HepG2 (cell line): ENCODE results near the gene PNPLA3. TPM values are rescaled to one million over a fixed set of nuclear protein-coding genes. Genes with fewer than 3 reads are reported as not detected.

Experiments used
- CHD4 ChIP-seq: fragments of 200-600 bp; sonication (generic); IDR thresholded peaks from 2 replicates; pipeline ENCODE4 v1.7.0; 2017; ENCODE audit warnings: mild to moderate bottlenecking, low read length, borderline replicate concordance
- FOXK2 ChIP-seq: fragments of 450-650 bp; IDR thresholded peaks from 2 replicates; pipeline ENCODE4 v1.6.1; 2016
- KDM4B ChIP-seq: sonication (generic); formaldehyde crosslinking; IDR thresholded peaks from 2 replicates; pipeline ENCODE4 v1.4.0; 2020; ENCODE audit warnings: missing genetic modification reagents
- MYNN ChIP-seq: sonication (generic); formaldehyde crosslinking; IDR thresholded peaks from 2 replicates; pipeline ENCODE4 v1.4.0; 2020; ENCODE audit warnings: mild to moderate bottlenecking, low read depth, missing genetic modification reagents
- SCMH1 ChIP-seq: sonication (generic); formaldehyde crosslinking; IDR thresholded peaks from 2 replicates; pipeline ENCODE4 v1.9.0; 2021; ENCODE audit warnings: missing genetic modification reagents, mild to moderate bottlenecking, borderline replicate concordance
- XRCC5 ChIP-seq: fragments of 200-400 bp; formaldehyde crosslinking; optimal IDR thresholded peaks from 2 replicates; pipeline ENCODE3; 2017; ENCODE audit warnings: mild to moderate bottlenecking, low read length
- ZFAT ChIP-seq: sonication (generic); formaldehyde crosslinking; conservative IDR thresholded peaks from 2 replicates; pipeline ENCODE4 v1.8.1; 2023; ENCODE audit warnings: missing genetic modification reagents, inconsistent platforms
- ZNF160 ChIP-seq: sonication (generic); formaldehyde crosslinking; IDR thresholded peaks from 2 replicates; pipeline ENCODE4 v1.8.0; 2022; ENCODE audit warnings: mild to moderate bottlenecking, inconsistent platforms, missing genetic modification reagents
- ZNF234 ChIP-seq: sonication (generic); formaldehyde crosslinking; conservative IDR thresholded peaks from 2 replicates; pipeline ENCODE4 v1.5.1; 2020; ENCODE audit warnings: mild to moderate bottlenecking, missing genetic modification reagents
- ZNF788 ChIP-seq: sonication (generic); formaldehyde crosslinking; IDR thresholded peaks from 2 replicates; pipeline ENCODE4 v1.5.0; 2020; ENCODE audit warnings: mild to moderate bottlenecking, missing genetic modification reagents, borderline replicate concordance
- polyA plus RNA-seq, 8 experiments: library from polyadenylated mRNA; depleted of rRNA in 3 of 8; stranded (reverse) in 7 of 8; unstranded in 1 of 8; fragments of >200 nt; fragmentation: Illumina TruSeq in 4 of 8; extraction: Trizol in 4 of 8; gene quantifications; 2 replicates each; pipeline versions ENCODE4 v1.2.1 to v1.2.3, GENCODE V29; 2011 to 2016; ENCODE audit warnings: low read depth in 4 of 8, missing spikeins in 1 of 8, mixed read lengths in 1 of 8; ENCODE audit not compliant: insufficient read depth in 1 of 8
- total RNA-seq, 5 experiments: library from RNA; depleted of rRNA; stranded (reverse); fragments of >200 nt; fragmentation: Illumina TruSeq; extraction: Trizol; gene quantifications; 2 replicates each; pipeline ENCODE4 v1.2.3, GENCODE V29; 2016; ENCODE audit warnings: low read depth in 1 of 5
- TF ChIP-seq, protein P1 (sequence below): sonication (generic); formaldehyde crosslinking; conservative IDR thresholded peaks from 2 replicates; pipeline ENCODE4 v1.8.0; 2022; ENCODE audit warnings: mild to moderate bottlenecking, moderate library complexity, missing genetic modification reagents
- TF ChIP-seq, protein P2 (sequence below), 2 experiments: fragments of 450-650 bp in 1 of 2; sonication (generic) in 1 of 2; formaldehyde crosslinking in 1 of 2; IDR thresholded peaks; 2 replicates each; pipeline versions ENCODE4 v1.6.1 to v1.8.0; 2016 to 2022; ENCODE audit warnings: antibody characterized with exemption in 1 of 2, mild to moderate bottlenecking in 1 of 2, missing genetic modification reagents in 1 of 2
- TF ChIP-seq, protein P3 (sequence below): sonication (generic); formaldehyde crosslinking; IDR thresholded peaks from 2 replicates; pipeline ENCODE4 v1.4.0; 2020; ENCODE audit warnings: missing genetic modification reagents
- TF ChIP-seq, protein P4 (sequence below): sonication (generic); formaldehyde crosslinking; IDR thresholded peaks from 2 replicates; pipeline ENCODE4 v1.5.1; 2020; ENCODE audit warnings: missing genetic modification reagents, mild to moderate bottlenecking, borderline replicate concordance

Gene PNPLA3
- total and polyA plus RNA-seq, 2 of the 13 experiments (the other 11 are each of a cell fraction or from before 2014, with no cell fraction given), result 16.9 to 19.8 TPM

DNA sequence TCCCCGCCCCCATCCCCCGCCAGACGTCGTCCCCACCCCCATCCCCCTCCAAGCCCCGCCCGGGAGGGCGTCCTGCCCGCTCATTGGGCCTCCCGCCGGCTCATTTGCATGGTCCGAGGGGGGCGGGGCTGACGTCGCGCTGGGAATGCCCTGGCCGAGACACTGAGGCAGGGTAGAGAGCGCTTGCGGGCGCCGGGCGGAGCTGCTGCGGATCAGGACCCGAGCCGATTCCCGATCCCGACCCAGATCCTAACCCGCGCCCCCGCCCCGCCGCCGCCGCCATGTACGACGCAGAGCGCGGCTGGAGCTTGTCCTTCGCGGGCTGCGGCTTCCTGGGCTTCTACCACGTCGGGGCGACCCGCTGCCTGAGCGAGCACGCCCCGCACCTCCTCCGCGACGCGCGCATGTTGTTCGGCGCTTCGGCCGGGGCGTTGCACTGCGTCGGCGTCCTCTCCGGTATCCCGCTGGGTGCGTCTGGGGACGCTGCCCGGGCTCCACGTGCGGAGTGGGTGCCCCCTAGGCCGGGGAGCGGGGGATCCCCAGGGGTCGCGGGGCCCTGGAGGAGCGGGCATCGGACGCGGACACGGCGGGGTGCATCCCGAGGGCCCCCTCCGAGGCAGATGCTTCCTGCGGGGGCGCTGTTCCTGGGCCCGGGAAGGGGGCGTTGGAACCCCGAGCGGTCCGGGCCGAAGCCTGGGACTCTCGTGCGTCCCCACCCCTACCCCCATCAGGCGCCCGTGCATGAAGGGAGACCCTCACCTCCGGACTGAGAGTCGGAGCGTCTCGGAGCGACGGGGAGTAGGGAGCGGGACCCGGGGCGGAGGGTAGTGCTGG lies at the start of gene PNPLA3 (continued):
- TF ChIP-seq, protein P1, sequence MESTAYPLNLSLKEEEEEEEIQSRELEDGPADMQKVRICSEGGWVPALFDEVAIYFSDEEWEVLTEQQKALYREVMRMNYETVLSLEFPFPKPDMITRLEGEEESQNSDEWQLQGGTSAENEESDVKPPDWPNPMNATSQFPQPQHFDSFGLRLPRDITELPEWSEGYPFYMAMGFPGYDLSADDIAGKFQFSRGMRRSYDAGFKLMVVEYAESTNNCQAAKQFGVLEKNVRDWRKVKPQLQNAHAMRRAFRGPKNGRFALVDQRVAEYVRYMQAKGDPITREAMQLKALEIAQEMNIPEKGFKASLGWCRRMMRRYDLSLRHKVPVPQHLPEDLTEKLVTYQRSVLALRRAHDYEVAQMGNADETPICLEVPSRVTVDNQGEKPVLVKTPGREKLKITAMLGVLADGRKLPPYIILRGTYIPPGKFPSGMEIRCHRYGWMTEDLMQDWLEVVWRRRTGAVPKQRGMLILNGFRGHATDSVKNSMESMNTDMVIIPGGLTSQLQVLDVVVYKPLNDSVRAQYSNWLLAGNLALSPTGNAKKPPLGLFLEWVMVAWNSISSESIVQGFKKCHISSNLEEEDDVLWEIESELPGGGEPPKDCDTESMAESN (CRISPR knock-in tag), result 0 out of 2 replicates have a peak, but pooled peaks have one; percentile 50
- TF ChIP-seq, protein P2, sequence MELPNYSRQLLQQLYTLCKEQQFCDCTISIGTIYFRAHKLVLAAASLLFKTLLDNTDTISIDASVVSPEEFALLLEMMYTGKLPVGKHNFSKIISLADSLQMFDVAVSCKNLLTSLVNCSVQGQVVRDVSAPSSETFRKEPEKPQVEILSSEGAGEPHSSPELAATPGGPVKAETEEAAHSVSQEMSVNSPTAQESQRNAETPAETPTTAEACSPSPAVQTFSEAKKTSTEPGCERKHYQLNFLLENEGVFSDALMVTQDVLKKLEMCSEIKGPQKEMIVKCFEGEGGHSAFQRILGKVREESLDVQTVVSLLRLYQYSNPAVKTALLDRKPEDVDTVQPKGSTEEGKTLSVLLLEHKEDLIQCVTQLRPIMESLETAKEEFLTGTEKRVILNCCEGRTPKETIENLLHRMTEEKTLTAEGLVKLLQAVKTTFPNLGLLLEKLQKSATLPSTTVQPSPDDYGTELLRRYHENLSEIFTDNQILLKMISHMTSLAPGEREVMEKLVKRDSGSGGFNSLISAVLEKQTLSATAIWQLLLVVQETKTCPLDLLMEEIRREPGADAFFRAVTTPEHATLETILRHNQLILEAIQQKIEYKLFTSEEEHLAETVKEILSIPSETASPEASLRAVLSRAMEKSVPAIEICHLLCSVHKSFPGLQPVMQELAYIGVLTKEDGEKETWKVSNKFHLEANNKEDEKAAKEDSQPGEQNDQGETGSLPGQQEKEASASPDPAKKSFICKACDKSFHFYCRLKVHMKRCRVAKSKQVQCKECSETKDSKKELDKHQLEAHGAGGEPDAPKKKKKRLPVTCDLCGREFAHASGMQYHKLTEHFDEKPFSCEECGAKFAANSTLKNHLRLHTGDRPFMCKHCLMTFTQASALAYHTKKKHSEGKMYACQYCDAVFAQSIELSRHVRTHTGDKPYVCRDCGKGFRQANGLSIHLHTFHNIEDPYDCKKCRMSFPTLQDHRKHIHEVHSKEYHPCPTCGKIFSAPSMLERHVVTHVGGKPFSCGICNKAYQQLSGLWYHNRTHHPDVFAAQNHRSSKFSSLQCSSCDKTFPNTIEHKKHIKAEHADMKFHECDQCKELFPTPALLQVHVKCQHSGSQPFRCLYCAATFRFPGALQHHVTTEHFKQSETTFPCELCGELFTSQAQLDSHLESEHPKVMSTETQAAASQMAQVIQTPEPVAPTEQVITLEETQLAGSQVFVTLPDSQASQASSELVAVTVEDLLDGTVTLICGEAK (IDR thresholded peaks at IDR 0.05), result no peak
- TF ChIP-seq, protein P2 (CRISPR knock-in tag; IDR thresholded peaks at IDR 0.05), result no peak; the same call in 1 of the 2 replicates
- TF ChIP-seq SCMH1 (CRISPR knock-in tag) (no peak), ZNF788 (CRISPR knock-in tag) (peak; percentile 57; the same call in 1 of the 2 replicates), XRCC5 (no peak), FOXK2 (no peak), CHD4 (no peak), ZNF234 (CRISPR knock-in tag) (0 out of 2 replicates have a peak, but pooled peaks have one; percentile 79), ZFAT (CRISPR knock-in tag) (no peak), MYNN (CRISPR knock-in tag) (no peak), KDM4B (CRISPR knock-in tag) (no peak; the same call in 1 of the 2 replicates), ZNF160 (CRISPR knock-in tag) (peak; percentile 72)
- TF ChIP-seq, protein P3, sequence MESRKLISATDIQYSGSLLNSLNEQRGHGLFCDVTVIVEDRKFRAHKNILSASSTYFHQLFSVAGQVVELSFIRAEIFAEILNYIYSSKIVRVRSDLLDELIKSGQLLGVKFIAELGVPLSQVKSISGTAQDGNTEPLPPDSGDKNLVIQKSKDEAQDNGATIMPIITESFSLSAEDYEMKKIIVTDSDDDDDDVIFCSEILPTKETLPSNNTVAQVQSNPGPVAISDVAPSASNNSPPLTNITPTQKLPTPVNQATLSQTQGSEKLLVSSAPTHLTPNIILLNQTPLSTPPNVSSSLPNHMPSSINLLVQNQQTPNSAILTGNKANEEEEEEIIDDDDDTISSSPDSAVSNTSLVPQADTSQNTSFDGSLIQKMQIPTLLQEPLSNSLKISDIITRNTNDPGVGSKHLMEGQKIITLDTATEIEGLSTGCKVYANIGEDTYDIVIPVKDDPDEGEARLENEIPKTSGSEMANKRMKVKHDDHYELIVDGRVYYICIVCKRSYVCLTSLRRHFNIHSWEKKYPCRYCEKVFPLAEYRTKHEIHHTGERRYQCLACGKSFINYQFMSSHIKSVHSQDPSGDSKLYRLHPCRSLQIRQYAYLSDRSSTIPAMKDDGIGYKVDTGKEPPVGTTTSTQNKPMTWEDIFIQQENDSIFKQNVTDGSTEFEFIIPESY (CRISPR knock-in tag), result no peak
- TF ChIP-seq, protein P4, sequence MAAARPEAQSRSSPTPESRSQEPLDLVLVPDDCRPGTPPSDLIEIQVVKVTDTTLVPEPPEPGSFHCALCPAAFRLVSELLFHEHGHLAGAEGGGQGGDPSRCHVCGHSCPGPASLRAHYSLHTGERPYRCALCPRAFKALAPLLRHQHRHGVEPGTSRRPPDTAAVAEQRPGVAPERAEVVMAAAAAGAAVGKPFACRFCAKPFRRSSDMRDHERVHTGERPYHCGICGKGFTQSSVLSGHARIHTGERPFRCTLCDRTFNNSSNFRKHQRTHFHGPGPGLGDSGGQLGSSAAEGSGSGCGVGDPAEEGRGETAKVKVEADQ (CRISPR knock-in tag), result peak; percentile 74; the same call in 1 of the 2 replicates
